ENCODE data around the gene CBARP.
"Not testable (repeated sequence)": the region's sequence is repeated elsewhere in the genome, so short reads cannot be mapped to it uniquely, and the experiment has no call there.

Gene CBARP

GRCh38 chr19:1213391-1214286 is 24.2 kb downstream of the CBARP start:
- peak; percentile 78 for DNase-seq (ENCODE audit: low spot score)

- DNase-seq (ENCODE audit: low spot score), result no peak
These were observed 26.1 kb downstream of the CBARP start for GRCh38 chr19:1211494-1212234.

- peak; percentile 84 for DNase-seq (ENCODE audit: low spot score)
These were observed 27.6 kb downstream of the CBARP start for GRCh38 chr19:1210227-1210538.

- not testable (repeated sequence) for DNase-seq (ENCODE audit: low spot score)
These were observed 29.0 kb downstream of the CBARP start for GRCh38 chr19:1208830-1209229.

GRCh38 chr19:1206864-1207450 is 30.8 kb downstream of the CBARP start:
- DNase-seq (ENCODE audit: low spot score), result peak; percentile 61

- no peak for DNase-seq (ENCODE audit: low spot score)
These were observed 31.5 kb downstream of the CBARP start for GRCh38 chr19:1206150-1206863.

- peak; percentile 98 for DNase-seq (ENCODE audit: low spot score)
These were observed 32.4 kb downstream of the CBARP start, which contains the start of gene STK11 for GRCh38 chr19:1205114-1206099. Gene STK11, plus strand, starts transcription at chr19:1205778. Its CDS starts 1,136 bp downstream, at chr19:1206914.

- not testable (repeated sequence) for DNase-seq (ENCODE audit: low spot score)
These were observed 37.2 kb downstream of the CBARP start for GRCh38 chr19:1200614-1201013.

- no peak for DNase-seq (ENCODE audit: low spot score)
These were observed 38.3 kb downstream of the CBARP start for GRCh38 chr19:1199531-1199930.

GRCh38 chr19:1189419-1189818 is 48.4 kb downstream of the CBARP start:
- no peak for DNase-seq (ENCODE audit: low spot score)

GRCh38 chr19:1183543-1184172 is 54.1 kb downstream of the CBARP start:
- DNase-seq (ENCODE audit: low spot score), result no peak

GRCh38 chr19:1182727-1183126 is 55.1 kb downstream of the CBARP start:
- DNase-seq (ENCODE audit: low spot score), result no peak

- no peak for DNase-seq (ENCODE audit: low spot score)
These were observed 55.7 kb downstream of the CBARP start for GRCh38 chr19:1182068-1182467.

GRCh38 chr19:1181606-1182005 is 56.2 kb downstream of the CBARP start:
- DNase-seq (ENCODE audit: low spot score), result no peak

All from Ammon's horn (tissue), 1 donor.